SK-MEL-5 (cell line): ENCODE data around the gene ZNF326. TPM values are rescaled to one million over a fixed set of nuclear protein-coding genes. Genes with fewer than 3 reads are reported as not detected.

Experiments used
- DNase-seq: peaks from one replicate; pipeline ENCODE4 v3.0.0-alpha.2; 2016; ENCODE audit warnings: low read depth, low spot score
- in situ Hi-C: cut with HindIII; loops from 2 replicates; pipeline ENCODE4 v1.10.0; 2016; ENCODE audit warnings: low sequenced_read_pairs, high pct_unique_total_duplicates, low pct_unique_long_range_greater_than_20kb
- polyA plus RNA-seq, 2 experiments: library from polyadenylated mRNA; depleted of rRNA; stranded (reverse); fragments of >200 nt; gene quantifications; 2 replicates each; pipeline ENCODE4 v1.2.3, GENCODE V29; 2015
- total RNA-seq: library from RNA; depleted of rRNA; stranded (reverse); fragments of >200 nt; shearing (Covaris generic); gene quantifications from 2 replicates; pipeline ENCODE4 v1.2.3, GENCODE V29; 2014; rRNA removed

ZNF326 gene, protein sequence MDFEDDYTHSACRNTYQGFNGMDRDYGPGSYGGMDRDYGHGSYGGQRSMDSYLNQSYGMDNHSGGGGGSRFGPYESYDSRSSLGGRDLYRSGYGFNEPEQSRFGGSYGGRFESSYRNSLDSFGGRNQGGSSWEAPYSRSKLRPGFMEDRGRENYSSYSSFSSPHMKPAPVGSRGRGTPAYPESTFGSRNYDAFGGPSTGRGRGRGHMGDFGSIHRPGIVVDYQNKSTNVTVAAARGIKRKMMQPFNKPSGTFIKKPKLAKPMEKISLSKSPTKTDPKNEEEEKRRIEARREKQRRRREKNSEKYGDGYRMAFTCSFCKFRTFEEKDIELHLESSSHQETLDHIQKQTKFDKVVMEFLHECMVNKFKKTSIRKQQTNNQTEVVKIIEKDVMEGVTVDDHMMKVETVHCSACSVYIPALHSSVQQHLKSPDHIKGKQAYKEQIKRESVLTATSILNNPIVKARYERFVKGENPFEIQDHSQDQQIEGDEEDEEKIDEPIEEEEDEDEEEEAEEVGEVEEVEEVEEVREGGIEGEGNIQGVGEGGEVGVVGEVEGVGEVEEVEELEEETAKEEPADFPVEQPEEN
- total RNA-seq, result 6.0 and 8.4 TPM in 2 replicates
- polyA plus RNA-seq (2015; cell fraction: cytosol; rRNA removed), result 25.2 and 30.1 TPM in 2 replicates
- polyA plus RNA-seq (2015; cell fraction: nucleus; rRNA removed), result 96.9 and 113 TPM in 2 replicates

DNA sequence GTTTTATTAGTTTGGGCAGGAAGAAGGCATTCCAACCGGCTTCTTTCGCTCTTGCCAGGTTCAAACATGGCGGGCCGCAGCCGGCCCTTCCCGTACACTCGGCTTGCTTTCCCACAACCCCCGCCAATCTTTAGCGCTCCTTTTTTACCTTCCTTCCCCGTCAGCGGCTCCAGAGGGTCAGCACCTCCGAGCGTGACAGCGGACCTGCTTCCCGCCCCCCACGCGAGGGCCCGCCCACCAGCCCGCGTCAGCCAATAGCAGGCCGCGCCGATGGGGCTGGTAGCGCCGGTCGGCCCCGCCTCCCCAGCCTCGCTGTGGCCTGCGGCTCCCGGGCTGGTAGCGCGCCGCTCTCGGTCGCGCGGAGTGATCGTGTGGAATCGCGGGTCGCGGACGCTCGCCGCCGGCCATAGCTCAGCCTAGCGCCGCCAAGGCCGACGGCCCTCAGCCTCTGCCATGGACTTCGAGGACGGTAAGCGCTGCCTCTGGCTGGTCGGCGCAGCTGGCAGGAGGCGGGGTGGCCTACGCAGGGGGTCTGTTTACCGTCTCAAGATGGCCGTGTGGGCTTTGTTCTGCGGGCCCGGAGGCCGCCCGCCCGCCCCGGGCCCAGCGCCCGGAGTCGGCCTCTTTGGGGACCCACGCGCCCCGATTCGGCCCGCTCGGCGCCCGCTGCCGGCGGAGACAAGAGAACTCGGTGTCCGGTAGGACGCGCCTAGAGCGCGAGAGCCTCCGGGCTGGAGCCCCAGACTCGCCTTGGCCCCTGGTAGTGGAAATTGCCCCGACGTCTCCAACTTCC is at the start of gene ZNF326:
TSS of gene ZNF326 (plus strand) at position 306 of the 793 bp plus-strand sequence. CDS start at position 454, 148 bp downstream.
- DNase-seq, result peak; percentile 96
- in situ Hi-C loops, result no loop called here

DNA sequence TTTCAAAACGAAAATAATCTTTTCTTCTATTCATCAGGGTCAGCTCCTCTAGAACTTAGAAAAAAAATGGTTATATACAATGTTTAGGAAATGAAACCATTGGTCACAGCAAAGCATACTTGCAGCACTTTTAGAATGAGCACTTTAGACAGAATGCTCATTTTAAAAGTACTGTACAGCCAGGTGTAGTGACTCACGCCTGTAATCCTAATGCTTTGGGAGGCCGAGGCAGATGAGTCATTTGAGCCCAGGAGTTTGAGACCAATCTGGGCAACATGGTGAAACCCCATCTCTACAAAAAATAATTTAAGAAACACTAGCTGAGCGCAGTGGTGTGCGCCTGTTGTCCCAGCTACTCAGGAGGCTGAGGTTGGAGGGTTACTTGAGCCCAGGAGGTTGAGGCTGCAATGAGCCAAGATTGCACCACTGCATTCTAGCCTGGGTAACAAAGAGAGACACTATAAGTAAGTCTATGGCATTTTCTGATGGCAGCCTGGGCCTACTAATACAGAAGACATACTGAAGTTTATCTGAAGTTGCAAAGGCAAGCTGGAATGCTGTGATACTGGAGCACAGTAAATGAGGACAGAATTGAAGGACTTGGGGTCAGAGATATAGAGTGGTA is 48.9 kb upstream of the ZNF326 start:
- DNase-seq, result no peak
- in situ Hi-C loops, result no loop called here

DNA sequence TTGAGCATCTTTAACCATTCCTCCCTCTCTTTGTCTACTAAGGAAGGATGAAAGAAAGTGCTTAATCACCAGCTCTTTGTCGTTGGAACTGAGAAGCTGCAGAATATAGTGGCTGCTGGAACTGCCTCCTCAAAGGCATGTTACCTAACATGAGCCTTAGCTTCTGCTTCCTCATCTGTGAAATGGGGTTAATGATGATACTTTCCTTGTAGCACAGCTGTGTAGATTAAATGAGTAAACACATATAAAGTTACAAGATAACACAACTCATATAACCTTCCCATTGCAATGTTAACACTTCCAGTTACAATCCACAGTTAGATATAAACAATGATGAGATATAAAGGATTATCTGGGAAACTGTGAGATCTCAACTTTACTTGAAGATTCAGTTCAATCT is 48.4 kb upstream of the ZNF326 start:
- no peak for DNase-seq
- in situ Hi-C loops, result no loop called here

DNA sequence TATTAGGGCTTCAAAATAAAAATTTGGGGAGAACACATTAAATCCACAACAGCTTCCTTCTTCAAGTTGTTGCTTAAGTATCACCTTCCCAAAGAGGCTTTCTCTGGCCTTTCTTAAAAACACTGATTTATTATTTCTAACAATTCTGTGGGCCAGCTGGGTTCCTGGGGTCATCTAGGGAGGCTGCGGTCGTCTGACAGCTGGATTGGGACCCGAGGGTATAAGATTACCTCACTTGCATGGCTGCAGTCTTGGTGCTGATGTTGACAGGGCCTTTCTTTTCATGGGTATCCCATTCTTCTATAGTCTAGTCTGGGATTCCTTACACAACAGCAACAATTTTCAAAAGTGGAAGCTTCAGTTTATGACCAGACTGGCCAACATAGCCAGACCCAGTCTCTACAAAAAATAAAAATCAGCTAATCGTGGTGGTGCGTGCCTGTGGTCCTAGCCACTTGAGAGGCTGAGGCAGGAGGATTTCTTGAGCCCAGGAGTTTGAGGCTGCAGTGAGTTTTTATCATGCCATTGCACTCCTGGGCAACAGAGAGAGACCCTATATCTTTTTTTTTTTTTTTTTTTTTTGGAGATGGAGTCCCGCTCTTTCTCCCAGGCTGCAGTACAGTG is 46.1 kb upstream of the ZNF326 start:
- no peak for DNase-seq
- in situ Hi-C loops, result no loop called here

DNA sequence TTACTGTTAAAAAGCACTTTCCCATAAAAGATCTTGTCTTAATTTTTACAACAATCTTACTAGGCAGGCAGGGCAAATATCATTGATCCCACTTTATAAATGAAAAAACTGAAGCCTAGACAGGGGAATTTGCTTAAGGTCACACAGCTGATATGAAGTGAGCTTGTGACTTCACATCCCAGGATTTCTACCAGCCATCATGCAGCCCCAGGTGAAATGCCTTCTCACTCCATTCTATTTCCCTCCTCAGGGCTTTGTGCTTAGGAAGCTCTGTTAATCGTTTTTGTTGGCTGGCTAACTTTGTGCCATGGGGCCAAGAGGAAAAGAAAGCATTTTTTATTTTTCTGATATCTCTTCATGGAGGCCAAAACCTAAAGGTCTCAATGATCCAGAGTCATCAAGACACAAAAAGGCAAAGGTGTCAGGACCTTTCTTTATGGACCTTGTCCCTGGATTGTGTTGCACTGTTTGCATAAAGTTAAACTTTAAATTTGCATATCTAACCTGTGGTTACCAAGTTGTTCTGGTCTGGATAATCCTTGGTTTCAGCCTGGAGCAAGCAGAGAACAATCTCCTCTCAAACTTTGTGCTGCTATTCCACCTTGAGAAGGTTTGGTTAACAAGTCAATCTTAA is 44.8 kb upstream of the ZNF326 start:
- DNase-seq, result peak; percentile 33
- in situ Hi-C loops, result no loop called here

DNA sequence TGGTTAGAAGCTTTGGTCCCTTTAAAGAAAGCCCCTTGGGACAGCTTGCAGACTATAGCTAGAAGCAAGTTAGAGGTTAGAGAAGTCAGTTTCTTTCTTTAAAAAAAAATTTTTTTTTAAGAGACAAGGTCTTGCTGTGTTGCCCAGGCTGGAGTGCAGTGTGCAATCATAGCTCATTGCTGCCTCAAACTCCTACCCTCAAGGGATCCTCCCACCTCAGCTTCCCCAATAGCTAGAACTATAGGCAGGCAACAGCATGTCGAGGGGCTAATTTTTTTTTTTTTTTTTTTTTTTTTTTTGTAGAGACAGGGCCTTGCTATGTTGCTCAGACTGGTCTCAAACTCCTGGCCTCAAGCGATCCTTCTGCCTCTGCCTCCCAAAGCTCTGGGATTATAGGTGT is 44.2 kb upstream of the ZNF326 start:
- DNase-seq, result no peak
- in situ Hi-C loops, result no loop called here

DNA sequence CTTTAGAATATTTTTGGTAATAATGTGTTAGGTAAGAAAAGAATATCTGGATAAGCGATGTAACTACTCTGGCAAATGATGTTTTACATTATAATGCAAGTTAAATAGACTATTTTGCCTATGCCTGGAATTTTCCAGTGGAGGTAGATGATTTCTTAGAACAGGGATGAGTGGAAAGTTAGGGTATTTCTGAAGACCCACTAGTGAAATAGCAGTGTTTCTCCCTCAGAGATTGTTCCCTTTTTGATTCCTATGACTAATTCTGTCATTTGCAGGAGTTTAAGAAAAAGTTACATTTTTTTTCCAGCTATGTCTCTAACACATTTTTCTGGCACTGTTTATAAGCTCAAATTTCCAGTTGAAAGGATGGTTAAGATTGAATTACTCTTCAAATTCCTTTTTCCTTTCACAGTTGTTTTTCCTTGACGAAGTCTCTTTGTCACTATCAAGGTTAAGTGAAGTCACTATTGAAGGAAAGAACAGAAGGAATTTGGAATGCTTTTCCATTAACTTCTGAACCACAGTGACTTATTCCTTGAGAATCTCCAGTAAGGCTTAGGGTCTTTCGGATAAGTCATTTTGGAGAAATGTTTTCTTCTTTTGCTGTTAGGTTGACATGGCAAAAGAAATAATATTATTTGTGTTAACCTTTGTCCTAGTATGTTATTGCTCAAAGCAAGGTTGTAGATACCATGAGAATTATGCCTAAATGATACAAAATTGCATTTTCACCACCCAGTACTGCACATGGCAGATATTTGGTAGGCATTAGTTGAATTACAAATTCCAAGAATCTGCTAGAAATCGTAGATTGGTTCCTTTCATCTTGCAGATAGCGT is 42.9 kb upstream of the ZNF326 start:
- in situ Hi-C loops, result no loop called here
- DNase-seq, result no peak

DNA sequence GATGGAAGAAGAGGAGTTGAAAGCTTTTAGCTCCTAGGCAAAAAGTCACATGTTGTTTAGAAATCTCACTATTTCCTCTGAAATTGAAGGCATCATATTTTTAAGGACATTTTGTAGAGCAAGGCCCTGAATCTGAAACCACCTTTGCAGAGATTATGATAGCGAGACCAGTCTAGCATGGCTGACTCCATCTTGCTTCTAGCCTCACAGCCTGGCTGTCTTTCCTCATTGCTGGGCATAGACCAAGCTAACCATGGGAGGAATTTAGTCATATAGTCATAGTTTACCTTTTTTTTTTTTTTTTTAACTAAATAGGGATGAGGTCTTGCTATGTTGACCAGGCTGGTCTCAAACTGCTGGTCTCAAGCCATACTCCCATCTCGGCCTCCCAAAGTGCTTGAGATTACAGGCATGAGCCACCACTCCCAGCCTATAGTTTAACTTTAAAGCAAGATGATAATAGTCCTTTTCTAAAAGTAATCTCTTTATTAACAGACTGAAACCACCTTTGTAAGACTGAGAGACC is 42.2 kb upstream of the ZNF326 start:
- no peak for DNase-seq
- in situ Hi-C loops, result no loop called here

DNA sequence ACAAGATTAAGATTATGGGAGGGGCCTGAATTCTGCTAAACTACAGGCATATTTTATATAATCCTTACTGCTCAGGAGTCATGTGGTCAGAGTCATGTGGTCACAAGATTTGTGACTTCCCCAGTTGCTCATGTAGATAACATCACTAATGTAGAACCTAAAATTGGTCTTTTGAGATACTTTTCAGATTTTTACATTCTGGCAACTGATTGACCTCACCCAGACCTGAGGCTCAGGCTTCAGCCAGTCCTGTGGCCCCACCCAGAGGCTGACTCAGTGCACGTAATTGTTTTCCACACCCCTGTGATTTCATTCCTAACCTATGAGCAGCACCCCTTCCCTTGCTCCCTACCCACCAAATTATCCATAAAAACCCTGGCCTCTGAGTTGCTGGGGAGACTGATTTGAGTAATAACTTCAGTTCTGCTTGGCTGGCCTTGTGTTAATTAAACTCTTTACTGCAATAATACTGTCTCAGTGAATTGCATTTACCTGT is 41.7 kb upstream of the ZNF326 start:
- peak; percentile 63 for DNase-seq
- in situ Hi-C loops, result no loop called here

DNA sequence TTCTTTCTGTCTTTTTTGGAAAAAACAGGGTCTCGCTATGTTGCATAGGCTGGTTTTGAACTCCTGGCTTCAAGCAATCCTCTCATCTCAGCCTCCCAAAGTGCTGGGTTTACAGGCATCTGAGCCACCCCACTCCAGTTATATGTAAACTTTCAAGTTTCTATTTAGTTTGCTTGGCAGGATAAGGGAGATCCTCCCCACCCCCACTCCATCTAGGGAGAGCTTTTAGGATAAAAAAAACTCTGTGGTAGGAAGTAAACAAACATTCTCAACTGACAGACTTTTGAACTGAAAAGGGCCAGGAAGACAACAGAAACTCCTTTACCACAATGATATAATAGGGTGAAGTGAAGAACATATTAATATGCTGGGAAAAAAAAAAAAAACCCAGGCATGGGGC is 41.0 kb upstream of the ZNF326 start:
- in situ Hi-C loops, result no loop called here
- no peak for DNase-seq

DNA sequence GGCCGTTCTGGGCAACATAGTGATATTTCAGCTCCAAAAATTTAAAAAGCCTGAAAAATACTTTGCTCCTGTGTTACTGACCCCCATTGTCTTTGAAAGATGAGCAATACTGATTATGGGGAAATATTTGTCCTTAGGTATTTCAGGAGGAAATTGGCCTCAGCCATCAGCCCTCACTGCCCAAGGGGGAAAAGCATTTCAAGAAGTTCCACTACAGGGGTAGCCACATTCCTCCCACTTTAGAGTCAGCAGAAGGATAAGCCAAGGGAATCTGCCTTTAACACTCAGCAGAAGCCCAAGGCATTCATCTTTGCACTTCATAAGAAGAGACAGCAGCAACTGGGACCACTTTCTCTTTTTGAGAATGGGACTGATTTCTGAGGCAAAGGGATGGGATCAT is 40.5 kb upstream of the ZNF326 start:
- in situ Hi-C loops, result no loop called here
- no peak for DNase-seq

DNA sequence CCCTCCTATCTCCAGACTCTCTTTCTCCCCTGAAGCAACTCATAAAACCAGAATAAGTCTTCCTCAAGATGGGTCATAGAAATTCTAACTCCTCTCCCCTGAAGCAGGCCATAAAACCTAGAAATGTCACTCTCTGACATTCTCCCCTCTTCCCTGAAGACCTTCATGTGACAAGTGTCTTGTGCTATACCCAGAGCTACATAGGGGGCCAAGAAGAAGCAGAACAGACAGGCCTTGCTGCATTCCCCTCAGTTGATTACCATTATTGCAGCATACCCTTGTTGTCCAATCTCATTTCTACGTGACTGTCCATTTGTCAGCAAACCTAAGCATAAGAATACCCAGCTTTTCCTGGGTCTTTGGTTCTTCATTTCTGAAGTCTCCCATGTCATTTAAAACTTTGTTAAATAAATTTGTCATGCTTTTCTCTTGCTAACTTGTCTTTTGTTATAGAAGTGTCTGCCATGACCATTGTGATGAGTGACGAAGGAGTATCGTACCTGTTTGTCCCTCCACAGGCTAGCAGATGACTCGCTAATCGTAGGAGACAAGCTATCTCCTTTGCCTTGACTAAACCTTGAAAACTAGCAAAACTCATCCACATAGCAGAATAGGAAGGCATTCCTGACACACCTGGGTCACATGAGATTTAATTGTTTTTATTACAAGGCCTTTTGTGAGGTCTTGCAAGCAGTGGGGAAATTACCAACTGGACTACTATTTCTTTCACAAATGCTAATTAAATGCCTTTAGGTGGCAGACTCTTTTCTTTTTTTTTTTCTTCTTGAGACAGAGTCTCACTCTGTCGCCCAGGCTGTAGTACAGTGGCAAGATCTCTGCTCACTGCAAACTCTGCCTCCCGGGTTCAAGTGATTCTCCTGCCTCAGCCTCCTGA is 39.4 kb upstream of the ZNF326 start:
- in situ Hi-C loops, result no loop called here
- no peak for DNase-seq

DNA sequence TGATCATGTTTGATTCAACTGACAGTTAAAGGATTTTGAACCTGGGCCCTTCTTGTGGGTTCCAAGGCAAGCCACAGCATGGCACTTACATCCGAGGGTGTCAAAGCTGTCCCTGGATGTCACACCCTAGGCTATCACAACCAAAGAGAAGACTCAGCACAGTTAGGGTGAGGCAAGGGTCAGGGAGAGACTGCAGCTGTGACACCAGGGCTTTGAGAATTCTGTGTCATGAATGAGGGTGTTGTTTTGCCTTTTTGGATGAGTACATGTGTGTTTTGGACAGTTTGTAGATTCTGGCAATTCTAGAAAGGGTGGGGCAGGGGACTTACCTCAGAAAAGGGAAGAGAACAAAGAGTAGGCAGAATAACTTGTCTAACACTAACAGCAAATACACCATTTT is 37.8 kb upstream of the ZNF326 start:
- in situ Hi-C loops, result no loop called here
- no peak for DNase-seq

DNA sequence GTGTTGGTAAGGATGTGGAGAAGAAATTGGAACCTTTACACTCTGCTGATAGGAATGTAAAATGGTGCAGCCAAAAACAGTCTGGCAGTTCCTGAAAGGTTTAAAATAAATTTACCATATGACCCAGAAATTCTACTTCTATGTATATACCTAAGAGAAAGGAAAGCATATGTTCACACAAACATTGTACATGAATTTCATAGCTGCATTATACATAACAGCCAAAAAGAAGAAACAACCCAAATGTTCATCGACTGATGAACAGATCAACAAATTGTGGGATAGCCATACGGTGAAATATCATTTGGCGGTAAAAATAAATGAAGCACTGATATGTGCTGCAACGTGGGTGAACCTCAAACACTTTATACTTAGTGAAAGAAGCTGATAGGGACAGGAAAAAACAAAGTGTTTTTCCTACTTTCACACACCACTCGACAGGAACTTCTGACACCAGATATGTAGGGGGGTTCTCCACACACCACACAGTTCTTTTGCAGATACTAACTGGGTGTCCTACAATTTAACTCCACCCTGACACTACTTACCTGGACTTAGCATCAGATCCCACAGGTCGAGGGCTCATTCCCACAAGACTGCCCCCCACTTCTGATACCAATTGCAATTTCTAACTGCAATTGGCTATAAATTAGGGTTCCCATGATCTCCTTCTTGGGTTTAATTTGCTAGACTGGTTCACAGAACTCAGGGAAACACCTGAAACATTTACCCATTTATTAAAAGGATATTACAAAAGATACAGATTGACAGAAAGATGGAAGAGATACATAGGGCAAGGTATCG is 35.9 kb upstream of the ZNF326 start:
- in situ Hi-C loops, result no loop called here

More for the DNA sequence above, 35.9 kb upstream of the ZNF326 start:
- no peak for DNase-seq
